Gastroesophageal sphincter (tissue), 3 donors: ENCODE results near the gene CSNK1G1.

Experiments
- CTCF ChIP-seq, 4 experiments: fragments of 200-600 bp in 2 of 4; fragments of 450-650 bp in 2 of 4; sonication (generic) in 1 of 4; IDR thresholded peaks; one replicate each; pipeline ENCODE4 v1.5.1; 2017 to 2019; ENCODE audit warnings: antibody characterized with exemption in 4 of 4, mild to moderate bottlenecking in 2 of 4, moderate library complexity in 2 of 4
- POLR2A ChIP-seq, 2 donors: fragments of 450-650 bp; IDR thresholded peaks; one replicate each; pipeline ENCODE4 v1.6.1; 2017; ENCODE audit warnings: antibody characterized with exemption in 2 of 2, mild to moderate bottlenecking in 2 of 2, moderate library complexity in 1 of 2

GRCh38 chr15:64264502-64264901, 91.5 kb downstream of the CSNK1G1 start:
- TF ChIP-seq POLR2A (IDR thresholded peaks at IDR 0.05) (no peak), CTCF (IDR thresholded peaks at IDR 0.05) (no peak)
